IMR-90 (cell line): ENCODE results near the gene SLC8A3. TPM values are rescaled to one million over a fixed set of nuclear protein-coding genes. Genes with fewer than 3 reads are reported as not detected.

Experiments
- ATAC-seq: fragments of 200-7000 bp; cut with Tn5 transposase; 2 replicates; pipeline ENCODE4 v1.9.1; 2020; ENCODE audit warnings: low read depth, mild to moderate bottlenecking, moderate library complexity
- BruUV-seq: library from RNA; stranded (reverse); fragments of 400-500 nt; replicated peaks from 2 replicates; lab custom pipeline; 2021; lab: Mats Ljungman, UMichigan
- CTCF ChIA-PET: fragments of 300-600 bp; formaldehyde crosslinking; extraction: SDS; loops from one replicate; lab custom pipeline; 2021; ENCODE audit warnings: antibody characterized with exemption; lab: Yijun Ruan, JAX
- POLR2A ChIA-PET: fragments of 300-600 bp; sonication (Branson Sonifier 250); formaldehyde crosslinking; loops from one replicate; lab custom pipeline; 2022; ENCODE audit warnings: antibody characterized with exemption; ENCODE audit not compliant: unreplicated experiment; lab: Charles Lee
- DNase-seq: peaks from one replicate; pipeline ENCODE4 v3.0.0; 2013
- H2AFZ ChIP-seq: replicated peaks from 2 replicates; pipeline ENCODE3; 2013; ENCODE audit warnings: low read length, mild to moderate bottlenecking; ENCODE audit not compliant: poor library complexity
- H2AK5ac ChIP-seq: 2 replicates; pipeline ENCODE4 v1.6.1; 2013; ENCODE audit warnings: low read depth, low read length, inconsistent platforms
- H2AK9ac ChIP-seq: replicated peaks from 2 replicates; pipeline ENCODE3; 2013; ENCODE audit warnings: mild to moderate bottlenecking, low read depth, low read length, moderate library complexity; ENCODE audit not compliant: poor library complexity
- H2BK120ac ChIP-seq: 2 replicates; pipeline ENCODE4 v1.6.1; 2013; ENCODE audit warnings: low read depth, low read length, inconsistent platforms
- H2BK15ac ChIP-seq: 3 replicates; pipeline ENCODE4 v1.6.1; 2013; ENCODE audit warnings: low read depth, low read length, inconsistent platforms
- H2BK20ac ChIP-seq: 2 replicates; pipeline ENCODE4 v1.6.1; 2013; ENCODE audit warnings: low read depth, mild to moderate bottlenecking, inconsistent platforms, low read length, moderate library complexity
- H2BK5ac ChIP-seq: 2 replicates; pipeline ENCODE4 v1.6.1; 2013; ENCODE audit warnings: mild to moderate bottlenecking, low read depth, low read length, inconsistent platforms; ENCODE audit not compliant: poor library complexity, severe bottlenecking
- H3K14ac ChIP-seq: replicated peaks from 2 replicates; pipeline ENCODE4 v1.6.1; 2013; ENCODE audit warnings: low read depth, low read length, inconsistent platforms
- H3K18ac ChIP-seq: 2 replicates; pipeline ENCODE4 v1.6.1; 2013; ENCODE audit warnings: low read depth, low read length, control low read depth
- H3K23ac ChIP-seq: 2 replicates; pipeline ENCODE4 v1.6.1; 2013; ENCODE audit warnings: low read depth, low read length, inconsistent platforms
- H3K27ac ChIP-seq: 2 replicates; pipeline ENCODE4 v1.5.1; 2013; ENCODE audit warnings: mild to moderate bottlenecking, control low read depth, low read length; ENCODE audit not compliant: insufficient read depth
- H3K27me3 ChIP-seq: 2 replicates; pipeline ENCODE4 v1.6.1; 2013; ENCODE audit warnings: low read length; ENCODE audit not compliant: control insufficient read depth, insufficient read depth
- H3K36me3 ChIP-seq: 2 replicates; pipeline ENCODE4 v1.6.1; 2013; ENCODE audit warnings: low read length, mixed read lengths; ENCODE audit not compliant: control insufficient read depth, insufficient read depth
- H3K4ac ChIP-seq: 2 replicates; pipeline ENCODE4 v1.6.1; 2013; ENCODE audit warnings: low read depth, low read length, inconsistent platforms
- H3K4me1 ChIP-seq: 2 replicates; pipeline ENCODE4 v1.6.1; 2013; ENCODE audit warnings: low read length, mixed read lengths; ENCODE audit not compliant: control insufficient read depth, insufficient read depth
- H3K4me2 ChIP-seq: 2 replicates; pipeline ENCODE4 v1.6.1; 2013; ENCODE audit warnings: low read depth, mild to moderate bottlenecking, control low read depth, low read length, moderate library complexity
- H3K4me3 ChIP-seq: 2 replicates; pipeline ENCODE4 v1.5.1; 2013; ENCODE audit warnings: low read depth, mild to moderate bottlenecking, control low read depth, low read length, moderate library complexity; ENCODE audit not compliant: insufficient read depth
- H3K56ac ChIP-seq: 2 replicates; pipeline ENCODE4 v1.6.1; 2013; ENCODE audit warnings: low read length, inconsistent platforms; ENCODE audit not compliant: insufficient read depth; ENCODE audit errors: extremely low read depth
- H3K79me1 ChIP-seq, 2 experiments: 2 replicates each; pipeline ENCODE4 v1.6.1; 2013; ENCODE audit warnings: low read length in 2 of 2, inconsistent platforms in 1 of 2, low read depth in 1 of 2
- H3K9ac ChIP-seq: 2 replicates; pipeline ENCODE4 v1.6.1; 2013; ENCODE audit warnings: low read depth, low read length, control low read depth
- H3K9me1 ChIP-seq: 2 replicates; pipeline ENCODE4 v1.6.1; 2013; ENCODE audit warnings: low read length, inconsistent platforms; ENCODE audit not compliant: insufficient read depth
- H3K9me3 ChIP-seq: 2 replicates; pipeline ENCODE4 v1.6.1; 2013; ENCODE audit warnings: low read length; ENCODE audit not compliant: control insufficient read depth, insufficient read depth
- H4K20me1 ChIP-seq: 2 replicates; pipeline ENCODE4 v1.6.1; 2013; ENCODE audit warnings: low read length, inconsistent platforms; ENCODE audit not compliant: insufficient read depth
- H4K5ac ChIP-seq: 2 replicates; pipeline ENCODE4 v1.6.1; 2013; ENCODE audit warnings: mild to moderate bottlenecking, low read depth, low read length, control low read depth
- H4K8ac ChIP-seq, 2 experiments: 2 replicates each; pipeline ENCODE4 v1.6.1; 2013; ENCODE audit warnings: low read depth in 2 of 2, low read length in 2 of 2, control low read depth in 1 of 2, inconsistent platforms in 1 of 2
- H4K91ac ChIP-seq: 2 replicates; pipeline ENCODE4 v1.6.1; 2013; ENCODE audit warnings: low read depth, low read length, inconsistent platforms; ENCODE audit not compliant: insufficient read depth
- BHLHE40 ChIP-seq: fragments of 150-350 bp; IDR thresholded peaks from 2 replicates; pipeline ENCODE4 v1.6.1; 2016; ENCODE audit warnings: mild to moderate bottlenecking, low read depth, low read length
- CEBPB ChIP-seq: IDR thresholded peaks from 2 replicates; pipeline ENCODE4 v1.6.1; 2012; ENCODE audit warnings: low read depth, low read length, improper control_type of control experiment
- CHD1 ChIP-seq: IDR thresholded peaks from 2 replicates; pipeline ENCODE4 v1.6.1; 2012; ENCODE audit warnings: low read depth, low read length, improper control_type of control experiment
- CTCF ChIP-seq: conservative IDR thresholded peaks from 2 replicates; pipeline ENCODE4 v1.5.1; 2012; ENCODE audit warnings: mild to moderate bottlenecking, low read depth, low read length, improper control_type of control experiment
- ELK1 ChIP-seq: fragments of 150-350 bp; IDR thresholded peaks from 2 replicates; pipeline ENCODE4 v1.6.1; 2016; ENCODE audit warnings: low read depth, mild to moderate bottlenecking, low read length, moderate library complexity, borderline replicate concordance
- FOS ChIP-seq: fragments of 150-350 bp; IDR thresholded peaks from 2 replicates; pipeline ENCODE4 v1.6.1; 2016; ENCODE audit warnings: low read depth, low read length
- MAFK ChIP-seq: IDR thresholded peaks from 2 replicates; pipeline ENCODE4 v1.6.1; 2012; ENCODE audit warnings: low read depth, low read length, improper control_type of control experiment
- MAZ ChIP-seq: IDR thresholded peaks from 2 replicates; pipeline ENCODE4 v1.6.1; 2012; ENCODE audit warnings: low read depth, mild to moderate bottlenecking, low read length, improper control_type of control experiment, moderate library complexity, borderline replicate concordance
- MXI1 ChIP-seq: IDR thresholded peaks from 2 replicates; pipeline ENCODE4 v1.6.1; 2012; ENCODE audit warnings: low read depth, mild to moderate bottlenecking, low read length, moderate library complexity, borderline replicate concordance
- NFE2L2 ChIP-seq: fragments of 150-350 bp; IDR thresholded peaks from 2 replicates; pipeline ENCODE4 v1.6.1; 2016; ENCODE audit warnings: low read depth, mild to moderate bottlenecking, low read length
- POLR2A ChIP-seq: IDR thresholded peaks from 2 replicates; pipeline ENCODE4 v1.6.1; 2012; ENCODE audit warnings: mild to moderate bottlenecking, low read depth, low read length
- RAD21 ChIP-seq: IDR thresholded peaks from 2 replicates; pipeline ENCODE4 v1.6.1; 2012; ENCODE audit warnings: low read length, improper control_type of control experiment
- RCOR1 ChIP-seq: IDR thresholded peaks from 2 replicates; pipeline ENCODE4 v1.6.1; 2012; ENCODE audit warnings: mild to moderate bottlenecking, low read length, improper control_type of control experiment; ENCODE audit not compliant: insufficient replicate concordance
- RFX5 ChIP-seq: IDR thresholded peaks from 2 replicates; pipeline ENCODE4 v1.8.0; 2012; ENCODE audit warnings: low read depth, mild to moderate bottlenecking, low read length, moderate library complexity
- SMC3 ChIP-seq: fragments of 150-350 bp; IDR thresholded peaks from 2 replicates; pipeline ENCODE4 v1.6.1; 2016; ENCODE audit warnings: low read depth, mild to moderate bottlenecking, antibody characterized with exemption, low read length, moderate library complexity
- WGBS, 2 experiments: methylation state at CpG; one replicate each; pipeline versions ENCODE4 v1.1.5 to v1.1.7; 2013; ENCODE audit warnings: missing lambda C conversion rate in 2 of 2; ENCODE audit not compliant: insufficient read length in 1 of 2; ENCODE audit errors: extremely low coverage in 2 of 2; 5-methylcytosine and 5-hydroxymethylcytosine counted together
- dilution Hi-C: fragments of 300-500 bp; cut with HindIII; formaldehyde crosslinking; loops from one replicate; pipeline ENCODE4 v1.14.3; 2018; ENCODE audit warnings: low sequenced_read_pairs; ENCODE audit not compliant: unreplicated experiment
- in situ Hi-C: fragments of 300-500 bp; cut with MboI; formaldehyde crosslinking; loops from 3 replicates; pipeline ENCODE4 v1.14.3; 2019; ENCODE audit warnings: low sequenced_read_pairs, inconsistent platforms, mixed read lengths
- intact Hi-C: fragments of 100-400 bp; cut with micrococcal nuclease; formaldehyde crosslinking; loops from 2 replicates; pipeline ENCODE4 v1.10.0; 2022
- polyA plus RNA-seq, 3 experiments: library from polyadenylated mRNA; depleted of rRNA; stranded (reverse); fragments of >200 nt; gene quantifications; 2 replicates each; pipeline ENCODE4 v1.2.3, GENCODE V29; 2012; ENCODE audit warnings: low replicate concordance in 1 of 3
- total RNA-seq: library from RNA; depleted of rRNA; stranded (reverse); fragments of >200 nt; gene quantifications from 2 replicates; pipeline ENCODE4 v1.2.3, GENCODE V29; 2012
- TF ChIP-seq, protein P1 (sequence below): fragments of 150-350 bp; IDR thresholded peaks from 2 replicates; pipeline ENCODE4 v1.6.1; 2017; ENCODE audit warnings: mild to moderate bottlenecking, antibody characterized with exemption, low read length, low read depth

Gene SLC8A3
- total and polyA plus RNA-seq, 2 of the 4 experiments (the other 2 are of a cell fraction): under 0.01 TPM; not detected in 1

- POLR2A ChIA-PET: no interaction called here
- no peak overlapping the region for H2BK15ac ChIP-seq
- no peaks in the 10 kb centered on the region for H3K79me1 ChIP-seq
Measured at GRCh38 chr14:70118064-70118463, 70.7 kb downstream of the SLC8A3 start.

More at GRCh38 chr14:70118064-70118463, 70.7 kb downstream of the SLC8A3 start:
- DNase-seq: no peak
- BruUV-seq: no TSS peak
- H4K20me1 ChIP-seq: no peaks in the 10 kb centered on the region
- TF ChIP-seq ELK1 (no peak), CEBPB (no peak), BHLHE40 (no peak), POLR2A (no peak), CHD1 (no peak), FOS (no peak), NFE2L2 (no peak), MXI1 (no peak), RAD21 (no peak), MAZ (no peak), SMC3 (no peak), CTCF (no peak), MAFK (no peak), RCOR1 (no peak), RFX5 (no peak)
- TF ChIP-seq, protein P1, sequence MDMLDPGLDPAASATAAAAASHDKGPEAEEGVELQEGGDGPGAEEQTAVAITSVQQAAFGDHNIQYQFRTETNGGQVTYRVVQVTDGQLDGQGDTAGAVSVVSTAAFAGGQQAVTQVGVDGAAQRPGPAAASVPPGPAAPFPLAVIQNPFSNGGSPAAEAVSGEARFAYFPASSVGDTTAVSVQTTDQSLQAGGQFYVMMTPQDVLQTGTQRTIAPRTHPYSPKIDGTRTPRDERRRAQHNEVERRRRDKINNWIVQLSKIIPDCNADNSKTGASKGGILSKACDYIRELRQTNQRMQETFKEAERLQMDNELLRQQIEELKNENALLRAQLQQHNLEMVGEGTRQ: no peak
- H3K18ac ChIP-seq: no peak overlapping the region
- H2AFZ ChIP-seq: no peak overlapping the region
- intact Hi-C loops: no loop called here
- H3K56ac ChIP-seq: no peak overlapping the region
- H2BK5ac ChIP-seq: no peak overlapping the region
- H3K4ac ChIP-seq: no peak overlapping the region
- no peak overlapping the region for H2AK9ac ChIP-seq
- H3K27me3 ChIP-seq: no peaks in the 10 kb centered on the region; the same call in 1 of the 2 replicates
- no peak for ATAC-seq
- dilution Hi-C loops: no loop called here
- no peak overlapping the region for H3K4me2 ChIP-seq
- H2BK20ac ChIP-seq: no peak overlapping the region
- H3K23ac ChIP-seq: no peak overlapping the region
- CTCF ChIA-PET: no interaction called here
- in situ Hi-C loops: no loop called here
- no peak overlapping the region for H3K14ac ChIP-seq
- H3K9ac ChIP-seq: no peak overlapping the region
- no peak overlapping the region for H3K27ac ChIP-seq
- H3K9me1 ChIP-seq: no peaks in the 10 kb centered on the region
- H3K4me1 ChIP-seq: no peaks in the 10 kb centered on the region
- no peak overlapping the region for H4K5ac ChIP-seq
- no peak overlapping the region for H2BK120ac ChIP-seq
- H3K4me3 ChIP-seq: no peak overlapping the region
- H2AK5ac ChIP-seq: no peak overlapping the region
- no peaks in the 10 kb centered on the region for H3K36me3 ChIP-seq
- 33% methylated on average over 2 of the region's 3 CpGs; no CpG with 5 or more reads in 1 of the 2 experiments for WGBS, 2 experiments
- H3K9me3 ChIP-seq: no peaks in the 10 kb centered on the region
- no peak overlapping the region for H4K8ac ChIP-seq
- no peak overlapping the region for H4K91ac ChIP-seq
